SK-N-SH treated with all-trans-retinoic acid at 6 μM for 48 hours (cell line): ENCODE results near the gene SCLT1.

Experiments
- PPARA ChIP-seq: fragments of 250-450 bp; sonication (Bioruptor Pico); IDR thresholded peaks from 2 replicates; pipeline ENCODE4 v1.5.0; 2020; ENCODE audit warnings: mild to moderate bottlenecking, borderline replicate concordance
- TOX ChIP-seq: fragments of 250-450 bp; sonication (Bioruptor Pico); IDR thresholded peaks from 2 replicates; pipeline ENCODE4 v1.8.0; 2021; ENCODE audit warnings: mild to moderate bottlenecking, moderate library complexity, borderline replicate concordance
- ZFP3 ChIP-seq: fragments of 250-450 bp; sonication (Bioruptor Pico); IDR thresholded peaks from 2 replicates; pipeline ENCODE4 v1.5.0; 2020; ENCODE audit warnings: mild to moderate bottlenecking, moderate library complexity
- ZNF8 ChIP-seq: fragments of 450-650 bp; formaldehyde crosslinking; IDR thresholded peaks from 2 replicates; pipeline ENCODE4 v1.5.0; 2020; ENCODE audit warnings: mild to moderate bottlenecking, moderate library complexity
- TF ChIP-seq, protein P1 (sequence below): fragments of 250-450 bp; sonication (Bioruptor Pico); IDR thresholded peaks from 2 replicates; pipeline ENCODE4 v1.8.0; 2020; ENCODE audit warnings: mild to moderate bottlenecking, moderate library complexity, borderline replicate concordance

DNA sequence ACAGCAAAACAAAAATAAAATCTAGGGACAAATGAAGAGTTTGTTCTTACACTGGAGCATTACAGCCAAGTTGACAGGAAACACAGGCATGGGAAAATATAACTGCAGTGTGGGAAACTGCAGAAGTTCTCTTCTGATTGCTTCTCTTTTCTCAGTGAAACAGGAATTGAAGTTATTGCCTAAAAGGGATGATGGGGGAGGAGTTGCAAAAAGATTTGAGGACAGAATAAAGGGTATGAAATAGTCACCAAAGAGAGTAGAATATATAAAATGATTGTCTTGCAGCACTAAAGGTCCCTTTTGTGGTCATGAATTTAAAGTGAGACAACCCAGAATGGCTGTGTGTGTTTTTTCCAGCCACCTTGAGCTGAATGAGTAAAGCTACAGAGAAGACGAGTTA is 180.1 kb downstream of the SCLT1 start:
- no peak for TF ChIP-seq PPARA
- no peak for TF ChIP-seq ZNF8
- TF ChIP-seq, protein P1, sequence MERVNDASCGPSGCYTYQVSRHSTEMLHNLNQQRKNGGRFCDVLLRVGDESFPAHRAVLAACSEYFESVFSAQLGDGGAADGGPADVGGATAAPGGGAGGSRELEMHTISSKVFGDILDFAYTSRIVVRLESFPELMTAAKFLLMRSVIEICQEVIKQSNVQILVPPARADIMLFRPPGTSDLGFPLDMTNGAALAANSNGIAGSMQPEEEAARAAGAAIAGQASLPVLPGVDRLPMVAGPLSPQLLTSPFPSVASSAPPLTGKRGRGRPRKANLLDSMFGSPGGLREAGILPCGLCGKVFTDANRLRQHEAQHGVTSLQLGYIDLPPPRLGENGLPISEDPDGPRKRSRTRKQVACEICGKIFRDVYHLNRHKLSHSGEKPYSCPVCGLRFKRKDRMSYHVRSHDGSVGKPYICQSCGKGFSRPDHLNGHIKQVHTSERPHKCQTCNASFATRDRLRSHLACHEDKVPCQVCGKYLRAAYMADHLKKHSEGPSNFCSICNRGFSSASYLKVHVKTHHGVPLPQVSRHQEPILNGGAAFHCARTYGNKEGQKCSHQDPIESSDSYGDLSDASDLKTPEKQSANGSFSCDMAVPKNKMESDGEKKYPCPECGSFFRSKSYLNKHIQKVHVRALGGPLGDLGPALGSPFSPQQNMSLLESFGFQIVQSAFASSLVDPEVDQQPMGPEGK (CRISPR knock-in tag), result no peak
- TF ChIP-seq ZFP3 (CRISPR knock-in tag), result no peak
- TF ChIP-seq TOX (CRISPR knock-in tag), result no peak
